Activated CD4-positive, alpha-beta T cell treated with anti-CD3 and anti-CD28 coated beads, Interleukin-10, Interleukin-2, amounts not matched to agents 100 ng/mL and 50 ng/mL, durations not matched to agents 16 hours and 8 hours (primary cell): Measurements from ENCODE around the gene CEP41.
A peak's percentile ranks its signal among the peaks of the same experiment; 100 is the strongest.

Source experiments
- DNase-seq: peaks from one replicate; pipeline ENCODE4 v3.0.0-alpha.2; 2020

Gene CEP41

GRCh38 chr7:130415006-130415405 lies 25.8 kb downstream of the CEP41 start:
- no peak for DNase-seq

- DNase-seq, result no peak
These were observed 27.6 kb downstream of the CEP41 start for GRCh38 chr7:130413201-130413600.

- DNase-seq, result no peak
These were observed 29.8 kb downstream of the CEP41 start for GRCh38 chr7:130410868-130411541.

GRCh38 chr7:130409712-130410072 lies 31.1 kb downstream of the CEP41 start:
- no peak for DNase-seq

GRCh38 chr7:130409067-130409711 lies 31.6 kb downstream of the CEP41 start:
- no peak for DNase-seq

GRCh38 chr7:130405003-130405402 lies 35.8 kb downstream of the CEP41 start:
- no peak for DNase-seq

GRCh38 chr7:130401578-130401977 lies 39.2 kb downstream of the CEP41 start:
- DNase-seq, result no peak

- no peak for DNase-seq
These were observed 39.7 kb downstream of the CEP41 start for GRCh38 chr7:130401101-130401500.

GRCh38 chr7:130400120-130400572 lies 40.7 kb downstream of the CEP41 start:
- no peak for DNase-seq

- DNase-seq, result no peak
These were observed 42.2 kb downstream of the CEP41 start for GRCh38 chr7:130398526-130399090.

- no peak for DNase-seq
These were observed 43.1 kb downstream of the CEP41 start for GRCh38 chr7:130397758-130398073.

- DNase-seq, result no peak
These were observed 43.6 kb downstream of the CEP41 start for GRCh38 chr7:130397051-130397757.

- DNase-seq, result no peak
These were observed 44.7 kb downstream of the CEP41 start for GRCh38 chr7:130396109-130396508.

GRCh38 chr7:130395421-130395820 lies 45.4 kb downstream of the CEP41 start:
- no peak for DNase-seq

GRCh38 chr7:130394421-130395195 lies 46.2 kb downstream of the CEP41 start:
- peak; percentile 24 for DNase-seq

GRCh38 chr7:130393841-130394411 lies 46.9 kb downstream of the CEP41 start:
- no peak for DNase-seq

GRCh38 chr7:130393101-130393561 lies 47.7 kb downstream of the CEP41 start:
- no peak for DNase-seq

- DNase-seq, result no peak
These were observed 50.3 kb downstream of the CEP41 start for GRCh38 chr7:130390486-130390885.

GRCh38 chr7:130388671-130389070 lies 52.1 kb downstream of the CEP41 start:
- no peak for DNase-seq

GRCh38 chr7:130387628-130388403 lies 53.0 kb downstream of the CEP41 start:
- DNase-seq, result no peak

GRCh38 chr7:130387306-130387627 lies 53.5 kb downstream of the CEP41 start:
- DNase-seq, result no peak

GRCh38 chr7:130386876-130387275 lies 53.9 kb downstream of the CEP41 start:
- DNase-seq, result no peak
